ENCODE measurements around the gene MAPK8IP3. TPM values are rescaled to one million over a fixed set of nuclear protein-coding genes. Genes with fewer than 3 reads are reported as not detected.

MAPK8IP3 gene
- total and polyA plus RNA-seq, 9 of the 15 experiments (the other 6 are each of a cell fraction or from before 2014, with no cell fraction given), result 0.17 to 58.7 (median 16.7) TPM

GRCh38 chr16:1771188-1771863 is 65.3 kb downstream of the MAPK8IP3 start, which contains the start of gene NME3 (continued):
- TF ChIP-seq REST (IDR thresholded peaks at IDR 0.05; ENCODE audit: borderline replicate concordance) (no peak), REST (CRISPR knock-in tag; IDR thresholded peaks at IDR 0.05; ENCODE audit: low read depth) (0 out of 2 replicates have a peak, but pooled peaks have one; percentile 29), YY1 (IDR thresholded peaks at IDR 0.05; ENCODE audit: borderline replicate concordance in 1 of 3, control insufficient read depth in 1 of 3, extremely low read depth in 1 of 3, insufficient read depth in 3 of 3, insufficient read length in 1 of 3, insufficient replicate concordance in 2 of 3, low read depth in 1 of 3, low read length in 2 of 3) (peak in 2 of 3 experiments; percentile 71 to 84), CXXC5 (CRISPR knock-in tag; IDR thresholded peaks at IDR 0.05) (peak; percentile 44; the same call in 1 of the 2 replicates), CTBP1 (IDR thresholded peaks at IDR 0.05; ENCODE audit: borderline replicate concordance) (peak; percentile 31; the same call in 1 of the 2 replicates), NRF1 (conservative IDR thresholded peaks at IDR 0.05 in 1 of 2, IDR thresholded peaks at IDR 0.05 in 1 of 2) (peak in 1 of 2 experiments; percentile 21; a peak in 1 of 4 replicates), ZFP91 (CRISPR knock-in tag; IDR thresholded peaks at IDR 0.05) (peak; percentile 86), POLR2G (IDR thresholded peaks at IDR 0.05; ENCODE audit: low read depth, low read length) (peak; percentile 68), PRMT5 (CRISPR knock-in tag; IDR thresholded peaks at IDR 0.05) (no peak), PHF8 (IDR thresholded peaks at IDR 0.05; ENCODE audit: borderline replicate concordance, low read length) (peak; percentile 48; the same call in 1 of the 2 replicates), VEZF1 (CRISPR knock-in tag; IDR thresholded peaks at IDR 0.05) (peak; percentile 99)
- TF ChIP-seq, protein P1, sequence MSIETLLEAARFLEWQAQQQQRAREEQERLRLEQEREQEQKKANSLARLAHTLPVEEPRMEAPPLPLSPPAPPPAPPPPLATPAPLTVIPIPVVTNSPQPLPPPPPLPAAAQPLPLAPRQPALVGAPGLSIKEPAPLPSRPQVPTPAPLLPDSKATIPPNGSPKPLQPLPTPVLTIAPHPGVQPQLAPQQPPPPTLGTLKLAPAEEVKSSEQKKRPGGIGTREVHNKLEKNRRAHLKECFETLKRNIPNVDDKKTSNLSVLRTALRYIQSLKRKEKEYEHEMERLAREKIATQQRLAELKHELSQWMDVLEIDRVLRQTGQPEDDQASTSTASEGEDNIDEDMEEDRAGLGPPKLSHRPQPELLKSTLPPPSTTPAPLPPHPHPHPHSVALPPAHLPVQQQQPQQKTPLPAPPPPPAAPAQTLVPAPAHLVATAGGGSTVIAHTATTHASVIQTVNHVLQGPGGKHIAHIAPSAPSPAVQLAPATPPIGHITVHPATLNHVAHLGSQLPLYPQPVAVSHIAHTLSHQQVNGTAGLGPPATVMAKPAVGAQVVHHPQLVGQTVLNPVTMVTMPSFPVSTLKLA (conservative IDR thresholded peaks at IDR 0.05), result peak in 1 of 2 experiments; percentile 36; a peak in 1 of 4 replicates
